H9 (cell line): ENCODE results near the gene TCF7L2. TPM values are rescaled to one million over a fixed set of nuclear protein-coding genes. Genes with fewer than 3 reads are reported as not detected.

Experiments
- DNase-seq: peaks from one replicate; pipeline ENCODE4 v3.0.0-alpha.2; 2017
- H2AFZ ChIP-seq: one replicate; pipeline ENCODE4 v1.6.1; 2013; ENCODE audit warnings: mild to moderate bottlenecking, low read length, control low read depth, moderate library complexity
- H2AK5ac ChIP-seq: 2 replicates; pipeline ENCODE4 v1.6.1; 2013; ENCODE audit warnings: low read length, control low read depth, mixed read lengths; ENCODE audit not compliant: insufficient read length
- H2BK120ac ChIP-seq: one replicate; pipeline ENCODE4 v1.6.1; 2013; ENCODE audit warnings: low read depth, mild to moderate bottlenecking, low read length, control low read depth, inconsistent platforms; ENCODE audit not compliant: poor library complexity, severe bottlenecking
- H2BK12ac ChIP-seq: 2 replicates; pipeline ENCODE4 v1.6.1; 2013; ENCODE audit warnings: low read length, control low read depth, mixed read lengths, low read depth; ENCODE audit not compliant: insufficient read length
- H2BK15ac ChIP-seq: 2 replicates; pipeline ENCODE4 v1.6.1; 2013; ENCODE audit warnings: low read depth, low read length, control low read depth
- H2BK20ac ChIP-seq: one replicate; pipeline ENCODE4 v1.6.1; 2013; ENCODE audit warnings: low read depth, mild to moderate bottlenecking, low read length, control low read depth, inconsistent platforms; ENCODE audit not compliant: poor library complexity, severe bottlenecking
- H2BK5ac ChIP-seq: 2 replicates; pipeline ENCODE4 v1.6.1; 2013; ENCODE audit warnings: low read length, control low read depth, mixed read lengths; ENCODE audit not compliant: insufficient read length
- H3K14ac ChIP-seq: 2 replicates; pipeline ENCODE4 v1.6.1; 2013; ENCODE audit warnings: low read length, control low read depth; ENCODE audit not compliant: insufficient read depth
- H3K18ac ChIP-seq: 2 replicates; pipeline ENCODE4 v1.6.1; 2013; ENCODE audit warnings: low read depth, mild to moderate bottlenecking, mixed read lengths, low read length, control low read depth; ENCODE audit not compliant: insufficient read length
- H3K23ac ChIP-seq: 2 replicates; pipeline ENCODE4 v1.6.1; 2013; ENCODE audit warnings: low read length, control low read depth, mixed read lengths, low read depth; ENCODE audit not compliant: insufficient read length
- H3K23me2 ChIP-seq: 2 replicates; pipeline ENCODE4 v1.6.1; 2013; ENCODE audit warnings: low read depth, mild to moderate bottlenecking, mixed read lengths, low read length, control low read depth; ENCODE audit not compliant: insufficient read length, poor library complexity, severe bottlenecking
- H3K27ac ChIP-seq: 2 replicates; pipeline ENCODE4 v1.5.1; 2013; ENCODE audit warnings: low read length, control low read depth, mixed read lengths, low read depth; ENCODE audit not compliant: insufficient read length
- H3K27me3 ChIP-seq: 2 replicates; pipeline ENCODE4 v1.6.1; 2013; ENCODE audit warnings: low read length, control low read depth, inconsistent platforms; ENCODE audit not compliant: insufficient read depth
- H3K4ac ChIP-seq: 2 replicates; pipeline ENCODE4 v1.6.1; 2013; ENCODE audit warnings: low read depth, mild to moderate bottlenecking, control low read depth, inconsistent platforms, low read length, moderate library complexity
- H3K4me1 ChIP-seq: 2 replicates; pipeline ENCODE4 v1.6.1; 2013; ENCODE audit warnings: low read length, control low read depth, inconsistent platforms; ENCODE audit not compliant: insufficient read depth
- H3K4me2 ChIP-seq: 2 replicates; pipeline ENCODE4 v1.6.1; 2013; ENCODE audit warnings: low read length, control low read depth, mixed read lengths; ENCODE audit not compliant: insufficient read length, insufficient read depth
- H3K56ac ChIP-seq: 2 replicates; pipeline ENCODE4 v1.6.1; 2013; ENCODE audit warnings: low read depth, mild to moderate bottlenecking, mixed read lengths, low read length, control low read depth; ENCODE audit not compliant: insufficient read length
- H3K79me1 ChIP-seq: 2 replicates; pipeline ENCODE4 v1.6.1; 2013; ENCODE audit warnings: low read depth, mild to moderate bottlenecking, moderate library complexity, low read length, control low read depth, inconsistent platforms; ENCODE audit not compliant: insufficient read depth, poor library complexity, severe bottlenecking
- H3K79me2 ChIP-seq: 2 replicates; pipeline ENCODE4 v1.6.1; 2013; ENCODE audit warnings: low read length, control low read depth, inconsistent platforms; ENCODE audit not compliant: insufficient read depth
- H3K9ac ChIP-seq: 2 replicates; pipeline ENCODE4 v1.6.1; 2013; ENCODE audit warnings: low read length, control low read depth, mixed read lengths; ENCODE audit not compliant: insufficient read length; ENCODE audit errors: extremely low read depth
- H3K9me3 ChIP-seq: one replicate; pipeline ENCODE4 v1.6.1; 2013; ENCODE audit warnings: low read depth, low read length, inconsistent platforms; ENCODE audit not compliant: control insufficient read depth
- H3T11ph ChIP-seq: one replicate; pipeline ENCODE4 v1.6.1; 2013; ENCODE audit warnings: mild to moderate bottlenecking, low read length, control low read depth, inconsistent platforms
- H4K20me1 ChIP-seq: one replicate; pipeline ENCODE4 v1.6.1; 2013; ENCODE audit not compliant: control insufficient read depth, insufficient read length, insufficient read depth
- H4K5ac ChIP-seq: 2 replicates; pipeline ENCODE4 v1.6.1; 2013; ENCODE audit warnings: low read depth, mild to moderate bottlenecking, mixed read lengths, low read length, control low read depth; ENCODE audit not compliant: insufficient read length
- H4K8ac ChIP-seq: replicated peaks from 2 replicates; pipeline ENCODE4 v1.6.1; 2013; ENCODE audit warnings: low read length, control low read depth, mixed read lengths, low read depth; ENCODE audit not compliant: insufficient read length
- H4K91ac ChIP-seq: 2 replicates; pipeline ENCODE4 v1.6.1; 2013; ENCODE audit warnings: low read depth, mild to moderate bottlenecking, moderate library complexity, mixed read lengths, low read length, control low read depth; ENCODE audit not compliant: insufficient read length
- H3K27ac Mint-ChIP-seq, 3 experiments: 2 replicates in 2 of 3; 3 replicates in 1 of 3; pipeline ENCODE4 v1.8.0; 2020 to 2021; ENCODE audit warnings: mixed read lengths in 3 of 3, mild to moderate bottlenecking in 1 of 3, moderate library complexity in 1 of 3
- H3K27me3 Mint-ChIP-seq: 2 replicates; pipeline ENCODE4 v1.8.0; 2021; ENCODE audit warnings: low read depth, mild to moderate bottlenecking, moderate library complexity, mixed read lengths
- H3K36me3 Mint-ChIP-seq, 3 experiments: 2 replicates in 2 of 3; 3 replicates in 1 of 3; pipeline ENCODE4 v1.8.0; 2020 to 2021; ENCODE audit warnings: low read depth in 3 of 3, mixed read lengths in 3 of 3; ENCODE audit not compliant: insufficient read depth in 1 of 3
- H3K4me1 Mint-ChIP-seq, 2 experiments: 2 replicates each; pipeline ENCODE4 v1.8.0; 2020; ENCODE audit warnings: mixed read lengths in 2 of 2
- H3K4me3 Mint-ChIP-seq, 2 experiments: 2 replicates in 1 of 2; 3 replicates in 1 of 2; pipeline ENCODE4 v1.8.0; 2020 to 2021; ENCODE audit warnings: mild to moderate bottlenecking in 2 of 2, mixed read lengths in 2 of 2, moderate library complexity in 1 of 2
- H3K9me3 Mint-ChIP-seq, 2 experiments: 2 replicates in 1 of 2; 3 replicates in 1 of 2; pipeline ENCODE4 v1.8.0; 2020; ENCODE audit warnings: mild to moderate bottlenecking in 2 of 2, mixed read lengths in 2 of 2, moderate library complexity in 1 of 2
- WGBS: extraction: QIAGEN DNeasy Blood & Tissue Kit; methylation state at CpG from one replicate; pipeline ENCODE4 v1.1.7; 2013; ENCODE audit warnings: missing lambda C conversion rate, low lambda C conversion rate, mixed read lengths; ENCODE audit not compliant: insufficient read length; ENCODE audit errors: extremely low coverage; 5-methylcytosine and 5-hydroxymethylcytosine counted together
- total RNA-seq: library from RNA; stranded (reverse); gene quantifications from 2 replicates; pipeline ENCODE4 v1.2.1, GENCODE V29; 2021
- TF ChIP-seq, protein P1 (sequence below): fragments of 200-600 bp; sonication (generic); conservative IDR thresholded peaks from 3 replicates; pipeline ENCODE4 v1.8.0; 2021; ENCODE audit warnings: antibody characterized with exemption, mild to moderate bottlenecking

TCF7L2 gene
- total RNA-seq, 1 experiment from 2014 or later, result 71.1 TPM

DNA sequence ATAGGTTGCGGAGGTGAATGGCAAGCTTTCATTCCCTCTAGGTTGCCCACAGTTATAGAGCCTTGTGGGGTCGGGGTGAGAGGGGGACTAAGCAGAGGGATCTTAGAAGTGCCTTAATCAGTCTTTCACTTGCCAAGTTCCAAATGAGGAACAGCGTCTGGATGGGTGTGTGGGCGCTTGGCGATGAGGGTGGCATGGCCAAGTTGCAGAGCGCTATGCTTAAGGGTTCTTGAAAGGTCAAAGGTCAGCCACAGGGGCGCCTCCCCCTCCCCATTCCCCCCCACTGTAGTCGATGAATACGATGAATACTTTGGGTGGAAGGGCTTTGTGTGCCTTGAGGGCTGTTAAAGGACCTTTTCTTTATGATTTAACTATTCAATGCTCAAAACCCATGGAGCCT lies 185.0 kb downstream of the TCF7L2 start:
- no peak overlapping the region for H3K27ac ChIP-seq
- no peak overlapping the region for H2BK12ac ChIP-seq
- no peaks in the 10 kb centered on the region for H4K20me1 ChIP-seq
- H3K27me3 ChIP-seq, result no peaks in the 10 kb centered on the region
- H4K5ac ChIP-seq, result no peak overlapping the region
- peak; percentile 61 for DNase-seq
- H3K23ac ChIP-seq, result no peak overlapping the region
- no peaks in the 10 kb centered on the region for H3K23me2 ChIP-seq
- H2BK20ac ChIP-seq, result no peak overlapping the region
- H3K18ac ChIP-seq, result no peak overlapping the region
- WGBS, result no CpG with 5 or more reads among the region's 9 CpGs
- Mint-ChIP-seq H3K4me1 (peaks cover 92 to 99% of the 10 kb centered on the region in 2 experiments), H3K4me3 (peak overlapping the region in 1 of 2 experiments; percentile 19; a peak in 3 of 5 replicates), H3K9me3 (no peaks in the 10 kb centered on the region), H3K27ac (peak overlapping the region; percentile 57 to 96 (median 77); a peak in 5 of 7 replicates), H3K36me3 (peaks cover 0 to 7% (median 4%) of the 10 kb centered on the region in 3 experiments; a peak in 5 of 7 replicates), H3K27me3 (no peaks in the 10 kb centered on the region)
- H3K56ac ChIP-seq, result no peak overlapping the region
- H2BK120ac ChIP-seq, result no peak overlapping the region
- H3K79me1 ChIP-seq, result peaks cover 3% of the 10 kb centered on the region
- TF ChIP-seq, protein P1, sequence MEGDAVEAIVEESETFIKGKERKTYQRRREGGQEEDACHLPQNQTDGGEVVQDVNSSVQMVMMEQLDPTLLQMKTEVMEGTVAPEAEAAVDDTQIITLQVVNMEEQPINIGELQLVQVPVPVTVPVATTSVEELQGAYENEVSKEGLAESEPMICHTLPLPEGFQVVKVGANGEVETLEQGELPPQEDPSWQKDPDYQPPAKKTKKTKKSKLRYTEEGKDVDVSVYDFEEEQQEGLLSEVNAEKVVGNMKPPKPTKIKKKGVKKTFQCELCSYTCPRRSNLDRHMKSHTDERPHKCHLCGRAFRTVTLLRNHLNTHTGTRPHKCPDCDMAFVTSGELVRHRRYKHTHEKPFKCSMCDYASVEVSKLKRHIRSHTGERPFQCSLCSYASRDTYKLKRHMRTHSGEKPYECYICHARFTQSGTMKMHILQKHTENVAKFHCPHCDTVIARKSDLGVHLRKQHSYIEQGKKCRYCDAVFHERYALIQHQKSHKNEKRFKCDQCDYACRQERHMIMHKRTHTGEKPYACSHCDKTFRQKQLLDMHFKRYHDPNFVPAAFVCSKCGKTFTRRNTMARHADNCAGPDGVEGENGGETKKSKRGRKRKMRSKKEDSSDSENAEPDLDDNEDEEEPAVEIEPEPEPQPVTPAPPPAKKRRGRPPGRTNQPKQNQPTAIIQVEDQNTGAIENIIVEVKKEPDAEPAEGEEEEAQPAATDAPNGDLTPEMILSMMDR, result no peak
- H2BK15ac ChIP-seq, result no peak overlapping the region
- H3K4me1 ChIP-seq, result peaks cover 40% of the 10 kb centered on the region; the same call in 1 of the 2 replicates
- H2AK5ac ChIP-seq, result no peak overlapping the region
- H4K91ac ChIP-seq, result no peak overlapping the region
- peak overlapping the region; percentile 22 for H3K4me2 ChIP-seq
- no peak overlapping the region for H2BK5ac ChIP-seq
- H3K9ac ChIP-seq, result no peak overlapping the region
- H4K8ac ChIP-seq, result no peak overlapping the region
- peaks cover 9% of the 10 kb centered on the region; the same call in 1 of the 2 replicates for H3K79me2 ChIP-seq
- no peak overlapping the region for H3K14ac ChIP-seq
- H3T11ph ChIP-seq, result no peak overlapping the region
- no peak overlapping the region for H2AFZ ChIP-seq
- H3K4ac ChIP-seq, result no peak overlapping the region
- H3K9me3 ChIP-seq, result no peaks in the 10 kb centered on the region
